Astrocyte (in vitro differentiated cells and primary cell): Measurements from ENCODE around the gene MRPL40. TPM values are rescaled to one million over a fixed set of nuclear protein-coding genes. Genes with fewer than 3 reads are reported as not detected.

ENCODE experiments used
- DNase-seq: peaks from one replicate; pipeline ENCODE4 v3.0.0-alpha.2; 2010; ENCODE audit warnings: low read depth
- FAIRE-seq: peaks from 2 replicates; lab custom pipeline; 2011; peaks lifted over from hg19 to GRCh38; lab: Jason Lieb, UNC
- H2AFZ ChIP-seq: 2 replicates; pipeline ENCODE4 v1.6.0; 2012; ENCODE audit warnings: low read depth, low read length, inconsistent platforms
- H3K27ac ChIP-seq: 2 replicates; pipeline ENCODE4 v1.5.1; 2011; ENCODE audit warnings: low read depth, low read length, inconsistent platforms
- H3K27me3 ChIP-seq: 2 replicates; pipeline ENCODE4 v1.6.0; 2011; ENCODE audit warnings: low read length, inconsistent platforms; ENCODE audit not compliant: insufficient read depth
- H3K36me3 ChIP-seq: 2 replicates; pipeline ENCODE4 v1.5.1; 2011; ENCODE audit warnings: low read length, inconsistent platforms; ENCODE audit not compliant: insufficient read depth
- H3K4me1 ChIP-seq: 2 replicates; pipeline ENCODE4 v1.5.1; 2011; ENCODE audit warnings: low read length, inconsistent platforms; ENCODE audit not compliant: insufficient read depth
- H3K4me2 ChIP-seq: 2 replicates; pipeline ENCODE4 v1.6.0; 2012; ENCODE audit warnings: low read length, inconsistent platforms
- H3K4me3 ChIP-seq: 2 replicates; pipeline ENCODE4 v1.5.1; 2011; ENCODE audit warnings: low read depth, mild to moderate bottlenecking, low read length, inconsistent platforms; ENCODE audit not compliant: insufficient read depth
- H3K79me2 ChIP-seq: 2 replicates; pipeline ENCODE4 v1.6.0; 2012; ENCODE audit warnings: mild to moderate bottlenecking, low read length, inconsistent platforms; ENCODE audit not compliant: insufficient read depth
- H3K9ac ChIP-seq: 2 replicates; pipeline ENCODE4 v1.6.0; 2012; ENCODE audit warnings: mild to moderate bottlenecking, low read length, inconsistent platforms
- H3K9me3 ChIP-seq: 2 replicates; pipeline ENCODE4 v1.5.1; 2012; ENCODE audit warnings: low read depth, mild to moderate bottlenecking, low read length, inconsistent platforms; ENCODE audit not compliant: insufficient read depth
- H4K20me1 ChIP-seq: 2 replicates; pipeline ENCODE4 v1.6.0; 2012; ENCODE audit warnings: low read length, inconsistent platforms; ENCODE audit not compliant: insufficient read depth
- H3K27ac Mint-ChIP-seq: one replicate; pipeline ENCODE4 v1.8.0; 2021; ENCODE audit warnings: mild to moderate bottlenecking, mixed read lengths; ENCODE audit not compliant: unreplicated experiment
- H3K27me3 Mint-ChIP-seq: one replicate; pipeline ENCODE4 v1.8.0; 2021; ENCODE audit warnings: low read depth, mixed read lengths; ENCODE audit not compliant: unreplicated experiment
- H3K36me3 Mint-ChIP-seq: one replicate; pipeline ENCODE4 v1.8.0; 2021; ENCODE audit warnings: low read depth, mixed read lengths; ENCODE audit not compliant: unreplicated experiment
- H3K4me1 Mint-ChIP-seq: one replicate; pipeline ENCODE4 v1.8.0; 2021; ENCODE audit warnings: low read depth, mixed read lengths; ENCODE audit not compliant: unreplicated experiment
- H3K4me3 Mint-ChIP-seq: one replicate; pipeline ENCODE4 v1.8.0; 2021; ENCODE audit warnings: mild to moderate bottlenecking, moderate library complexity, mixed read lengths; ENCODE audit not compliant: unreplicated experiment
- H3K9me3 Mint-ChIP-seq: one replicate; pipeline ENCODE4 v1.8.0; 2021; ENCODE audit warnings: mild to moderate bottlenecking, mixed read lengths; ENCODE audit not compliant: unreplicated experiment
- EZH2 ChIP-seq: IDR thresholded peaks from 2 replicates; pipeline ENCODE4 v1.6.1; 2012; ENCODE audit warnings: mild to moderate bottlenecking, low read length, inconsistent platforms; ENCODE audit not compliant: insufficient read depth
- total RNA-seq: library from RNA; stranded (reverse); gene quantifications from 2 replicates; pipeline ENCODE4 v1.2.1, GENCODE V29; 2021
- TF ChIP-seq, protein P1 (sequence below): IDR thresholded peaks from 2 replicates; pipeline ENCODE4 v1.5.1; 2011; ENCODE audit warnings: low read depth, mild to moderate bottlenecking, inconsistent platforms, low read length, moderate library complexity; ENCODE audit not compliant: insufficient read depth

Gene MRPL40
- total RNA-seq, 1 donor from 2014 or later = 34.7 TPM

DNA sequence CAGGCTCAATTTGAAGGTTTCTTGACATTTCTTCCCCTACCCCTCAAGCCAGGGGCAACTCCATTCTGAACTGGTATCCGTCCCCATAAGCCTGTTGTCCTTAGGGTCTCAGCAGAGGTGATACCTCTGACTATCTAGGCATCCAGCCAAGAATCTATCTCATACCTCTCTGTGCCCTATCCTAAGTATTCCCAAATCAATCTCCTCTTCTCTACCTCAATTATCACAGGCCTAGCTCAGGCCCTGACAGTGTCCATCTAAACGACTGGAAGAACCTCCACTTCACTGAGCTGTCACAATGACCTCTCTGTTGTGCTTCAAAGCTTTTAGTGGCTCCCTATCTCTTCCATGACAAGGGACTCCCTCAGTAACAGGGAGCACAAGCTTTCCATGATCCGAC lies 27.7 kb upstream of the MRPL40 start:
- Mint-ChIP-seq H3K36me3 (peaks cover 25% of the 10 kb centered on the region), H3K4me1 (no peaks in the 10 kb centered on the region), H3K4me3 (no peak overlapping the region), H3K27ac (no peak overlapping the region), H3K27me3 (no peaks in the 10 kb centered on the region), H3K9me3 (peaks cover 2% of the 10 kb centered on the region)
- Histone ChIP-seq H3K9me3 (no peaks in the 10 kb centered on the region), H2AFZ (no peak overlapping the region), H3K36me3 (peaks cover 27% of the 10 kb centered on the region), H3K27ac (no peak overlapping the region), H3K4me2 (no peak overlapping the region), H3K27me3 (no peaks in the 10 kb centered on the region), H3K4me3 (no peak overlapping the region), H3K79me2 (no peaks in the 10 kb centered on the region), H3K9ac (no peak overlapping the region), H4K20me1 (peaks cover 36% of the 10 kb centered on the region), H3K4me1 (no peaks in the 10 kb centered on the region)
- FAIRE-seq (no peak), DNase-seq (no peak)
- no peak for TF ChIP-seq EZH2
- TF ChIP-seq, protein P1, sequence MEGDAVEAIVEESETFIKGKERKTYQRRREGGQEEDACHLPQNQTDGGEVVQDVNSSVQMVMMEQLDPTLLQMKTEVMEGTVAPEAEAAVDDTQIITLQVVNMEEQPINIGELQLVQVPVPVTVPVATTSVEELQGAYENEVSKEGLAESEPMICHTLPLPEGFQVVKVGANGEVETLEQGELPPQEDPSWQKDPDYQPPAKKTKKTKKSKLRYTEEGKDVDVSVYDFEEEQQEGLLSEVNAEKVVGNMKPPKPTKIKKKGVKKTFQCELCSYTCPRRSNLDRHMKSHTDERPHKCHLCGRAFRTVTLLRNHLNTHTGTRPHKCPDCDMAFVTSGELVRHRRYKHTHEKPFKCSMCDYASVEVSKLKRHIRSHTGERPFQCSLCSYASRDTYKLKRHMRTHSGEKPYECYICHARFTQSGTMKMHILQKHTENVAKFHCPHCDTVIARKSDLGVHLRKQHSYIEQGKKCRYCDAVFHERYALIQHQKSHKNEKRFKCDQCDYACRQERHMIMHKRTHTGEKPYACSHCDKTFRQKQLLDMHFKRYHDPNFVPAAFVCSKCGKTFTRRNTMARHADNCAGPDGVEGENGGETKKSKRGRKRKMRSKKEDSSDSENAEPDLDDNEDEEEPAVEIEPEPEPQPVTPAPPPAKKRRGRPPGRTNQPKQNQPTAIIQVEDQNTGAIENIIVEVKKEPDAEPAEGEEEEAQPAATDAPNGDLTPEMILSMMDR = no peak

DNA sequence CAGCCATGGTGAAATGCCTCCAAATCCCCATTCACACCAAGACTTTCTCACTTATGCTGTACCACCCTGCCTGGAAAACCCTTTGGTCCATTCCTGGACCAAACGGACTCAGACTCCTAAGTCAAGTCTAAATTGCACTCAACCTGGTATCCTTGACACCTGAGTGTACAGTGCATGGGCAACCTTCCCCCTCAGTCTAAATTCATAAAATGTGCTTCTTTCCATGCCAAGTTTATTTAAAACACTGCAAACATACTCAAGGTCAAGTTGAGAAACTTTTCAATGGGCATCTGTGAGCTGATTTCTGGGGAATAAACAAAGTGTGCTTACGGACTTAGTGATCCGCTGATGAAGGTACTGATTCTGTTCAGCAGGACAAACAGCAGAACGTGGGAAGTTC lies 27.2 kb upstream of the MRPL40 start:
- Mint-ChIP-seq H3K27me3 (no peaks in the 10 kb centered on the region), H3K9me3 (peaks cover 2% of the 10 kb centered on the region), H3K36me3 (peaks cover 28% of the 10 kb centered on the region), H3K4me3 (no peak overlapping the region), H3K27ac (no peak overlapping the region), H3K4me1 (no peaks in the 10 kb centered on the region)
- DNase-seq = no peak
- Histone ChIP-seq H2AFZ (no peak overlapping the region), H3K27me3 (no peaks in the 10 kb centered on the region), H3K27ac (no peak overlapping the region), H4K20me1 (peaks cover 40% of the 10 kb centered on the region), H3K9ac (no peak overlapping the region), H3K4me1 (no peaks in the 10 kb centered on the region), H3K79me2 (peaks cover 2% of the 10 kb centered on the region), H3K9me3 (no peaks in the 10 kb centered on the region), H3K36me3 (peaks cover 27% of the 10 kb centered on the region), H3K4me3 (no peak overlapping the region), H3K4me2 (no peak overlapping the region)
- TF ChIP-seq EZH2 = no peak
- TF ChIP-seq, protein P1 = no peak
- no peak for FAIRE-seq

DNA sequence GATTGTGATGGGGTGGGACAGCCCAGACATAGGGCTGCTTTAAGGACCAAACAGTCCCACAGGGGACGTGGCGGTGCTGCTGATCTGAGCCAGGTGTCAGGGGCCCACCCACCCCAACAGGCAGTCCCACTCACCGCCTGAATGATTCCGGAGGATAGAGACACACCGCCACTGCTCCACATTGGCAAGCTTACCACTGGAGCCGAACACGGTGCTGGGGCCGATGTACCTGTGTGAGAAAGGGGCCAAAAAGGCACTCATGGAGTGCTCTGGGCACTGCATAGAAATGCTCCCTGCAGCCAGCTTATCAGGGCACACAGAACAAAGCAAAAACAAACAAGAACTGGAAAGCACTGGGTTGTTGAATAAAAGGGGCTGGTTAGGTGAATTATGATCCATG lies 26.7 kb upstream of the MRPL40 start:
- no peaks in the 10 kb centered on the region for H3K4me1 Mint-ChIP-seq
- no peak overlapping the region for H3K4me3 ChIP-seq
- H3K9ac ChIP-seq = no peak overlapping the region
- H3K4me2 ChIP-seq = no peak overlapping the region
- no peaks in the 10 kb centered on the region for H3K4me1 ChIP-seq
- peaks cover 43% of the 10 kb centered on the region for H4K20me1 ChIP-seq
- DNase-seq (no peak), FAIRE-seq (no peak)
- no peaks in the 10 kb centered on the region for H3K27me3 ChIP-seq
- no peaks in the 10 kb centered on the region for H3K9me3 ChIP-seq
- H2AFZ ChIP-seq = no peak overlapping the region
- TF ChIP-seq, protein P1 = no peak
- TF ChIP-seq EZH2 = no peak
- no peak overlapping the region for H3K27ac Mint-ChIP-seq
- H3K36me3 Mint-ChIP-seq = peaks cover 28% of the 10 kb centered on the region
- H3K9me3 Mint-ChIP-seq = peaks cover 2% of the 10 kb centered on the region
- H3K36me3 ChIP-seq = peaks cover 27% of the 10 kb centered on the region
- peaks cover 6% of the 10 kb centered on the region for H3K79me2 ChIP-seq
- H3K4me3 Mint-ChIP-seq = no peak overlapping the region
- H3K27me3 Mint-ChIP-seq = no peaks in the 10 kb centered on the region
- H3K27ac ChIP-seq = no peak overlapping the region
